ENCODE results near the gene GPN1.
A peak's percentile ranks its signal among the peaks of the same experiment; 100 is the strongest.
"Not testable (repeated sequence)": the region's sequence is repeated elsewhere in the genome, so short reads cannot be mapped to it uniquely, and the experiment has no call there.

Gene GPN1

DNA sequence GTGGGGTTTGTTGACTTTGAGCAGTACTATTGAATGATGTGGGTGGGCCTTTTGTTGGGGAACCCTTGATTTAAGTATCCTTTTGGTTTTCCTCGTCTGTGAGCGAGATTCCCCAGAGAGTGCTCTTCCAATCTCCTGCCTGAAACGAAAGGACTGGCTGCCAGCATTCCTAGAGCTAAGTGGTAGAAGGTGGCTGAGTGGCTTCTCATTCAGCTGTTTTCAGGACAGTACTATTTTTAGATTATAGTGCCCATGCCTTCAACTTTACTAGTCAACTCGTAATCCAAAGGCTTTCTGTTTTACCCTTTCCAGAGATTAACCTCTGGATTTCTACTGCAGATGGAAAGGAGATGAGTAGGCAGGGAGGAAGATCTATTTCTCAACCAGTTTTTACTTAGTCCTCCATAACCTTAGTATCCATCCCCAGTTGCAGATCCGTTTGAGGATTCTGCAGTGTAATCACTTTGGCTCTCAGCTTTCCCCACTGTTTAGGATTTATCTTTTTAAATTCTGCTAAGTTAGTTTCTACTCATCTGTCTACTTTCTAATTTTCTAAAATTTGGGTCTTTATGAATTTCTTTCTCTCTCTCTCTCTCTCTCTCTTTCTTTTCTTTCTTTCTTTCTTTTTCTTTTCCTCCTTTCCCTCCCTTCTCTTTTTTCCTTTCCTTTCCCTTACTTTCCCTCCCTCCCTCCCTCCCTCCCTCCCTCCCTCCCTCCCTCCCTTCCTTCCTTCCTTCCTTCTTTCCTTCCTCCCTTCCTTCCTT, 44.1 kb downstream of the GPN1 start:
- no peak for DNase-seq (ENCODE audit: low read depth)

DNA sequence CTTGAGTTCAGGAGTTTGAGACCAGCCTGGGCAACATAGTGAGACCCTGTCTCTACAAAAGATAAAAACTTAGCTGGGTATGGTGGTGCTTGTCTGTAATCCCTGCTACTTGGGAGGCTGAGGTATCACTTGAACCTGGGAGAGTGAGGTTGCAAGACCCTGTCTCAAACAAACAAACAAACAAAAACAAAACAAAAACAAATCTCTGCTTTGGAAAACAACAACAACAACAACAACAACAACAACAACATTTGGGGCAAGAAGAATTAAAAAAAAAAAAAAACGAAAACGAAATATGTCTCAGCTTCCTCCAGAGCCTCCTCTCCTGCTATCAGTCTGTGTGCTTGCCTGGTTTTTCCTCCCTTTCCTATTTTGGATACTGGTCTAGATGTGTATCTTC, 51.7 kb downstream of the GPN1 start:
- no peak for DNase-seq (ENCODE audit: low read depth)

DNA sequence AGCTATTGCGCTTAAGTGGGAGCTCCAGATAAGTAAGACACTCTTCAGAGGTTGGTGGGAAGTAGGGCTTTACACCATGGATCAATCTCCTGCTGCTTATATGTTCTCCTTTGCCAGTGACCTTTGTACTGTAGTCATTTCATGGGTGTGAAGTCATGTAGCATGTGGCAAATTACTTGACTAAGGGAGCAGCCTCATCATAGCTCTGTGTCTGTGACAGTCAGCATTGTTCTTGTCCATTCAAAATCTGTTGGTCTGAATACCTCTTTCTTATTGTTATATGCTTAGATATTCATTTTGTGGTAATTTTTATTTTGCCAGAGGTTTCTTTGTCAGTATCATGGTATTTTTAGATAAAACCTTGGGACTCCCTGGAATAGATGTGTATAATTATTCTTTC, 53.0 kb downstream of the GPN1 start:
- no peak for DNase-seq (ENCODE audit: low read depth)

DNA sequence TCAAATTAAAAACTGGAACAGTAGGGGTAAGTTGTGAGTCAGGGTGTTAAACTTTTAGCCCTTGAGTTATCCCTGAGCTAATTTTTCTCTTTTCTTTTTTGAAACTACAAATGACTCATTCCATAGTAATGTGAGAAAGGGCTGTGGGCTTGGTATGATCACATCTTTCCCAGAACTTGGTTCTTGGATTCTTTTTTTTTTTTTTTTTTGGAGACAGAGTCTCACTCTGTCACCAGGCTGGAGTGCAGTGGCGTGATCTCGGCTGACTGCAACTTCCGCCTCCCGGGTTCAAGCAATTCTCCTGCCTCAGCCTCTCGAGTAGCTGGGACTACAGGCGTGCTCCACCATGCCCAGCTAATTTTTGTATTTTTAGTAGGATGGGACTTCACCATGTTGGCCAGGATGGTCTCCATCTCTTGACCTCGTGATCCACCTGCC, 53.5 kb downstream of the GPN1 start:
- DNase-seq (ENCODE audit: low read depth): not testable (repeated sequence)

DNA sequence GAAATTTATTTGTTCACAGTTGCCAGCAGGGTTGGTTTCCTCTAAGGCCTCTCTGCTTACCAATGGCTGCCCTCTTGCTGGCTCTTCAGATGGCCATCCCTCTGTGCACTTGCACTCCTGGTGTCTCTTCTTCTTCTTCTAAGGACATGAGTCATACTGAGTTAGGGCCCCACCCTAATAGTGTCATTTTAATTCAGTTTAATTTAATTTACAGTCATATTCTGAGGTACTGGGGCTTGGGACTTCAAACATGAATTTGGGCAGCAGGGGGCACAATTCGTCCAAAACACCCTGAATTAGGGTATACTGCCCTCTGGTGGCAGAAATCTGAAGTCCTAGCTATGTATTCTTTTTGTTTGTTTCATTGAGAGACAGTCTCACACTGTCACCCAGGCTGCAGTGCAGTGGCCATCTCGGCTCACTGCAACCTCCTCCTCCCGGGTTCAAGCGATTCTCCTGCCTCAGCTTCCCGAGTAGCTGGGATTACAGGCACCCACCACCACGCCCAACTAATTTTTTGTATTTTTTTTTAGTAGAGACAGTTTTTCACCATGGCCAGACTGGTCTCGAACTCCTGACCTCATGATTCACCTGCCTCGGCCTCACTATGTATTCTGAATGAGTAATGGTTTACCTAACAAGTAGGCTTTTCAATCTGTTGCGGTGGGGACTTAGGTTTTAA, 54.7 kb downstream of the GPN1 start:
- peak; percentile 75 for DNase-seq (ENCODE audit: low read depth)

DNA sequence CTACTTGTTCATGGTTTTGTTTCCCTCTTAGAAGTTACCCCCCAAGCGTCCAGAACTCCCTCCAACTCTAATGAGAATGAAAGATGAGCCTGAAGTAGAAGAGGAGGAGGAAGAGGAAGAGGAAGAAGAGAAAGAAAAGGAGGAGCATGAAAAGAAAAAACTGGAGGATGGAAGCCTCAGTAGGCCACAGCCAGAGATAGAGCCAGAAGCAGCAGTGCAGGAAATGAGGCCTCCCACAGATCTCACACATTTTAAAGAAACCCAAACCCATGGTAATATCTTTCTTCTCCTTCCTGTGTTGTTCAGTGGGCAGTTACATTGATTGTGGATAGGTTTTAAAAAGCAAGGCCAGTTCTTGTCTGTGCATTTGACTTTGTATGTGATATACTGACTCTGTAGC, 56.2 kb downstream of the GPN1 start:
- DNase-seq (ENCODE audit: low read depth): not testable (repeated sequence)

DNA sequence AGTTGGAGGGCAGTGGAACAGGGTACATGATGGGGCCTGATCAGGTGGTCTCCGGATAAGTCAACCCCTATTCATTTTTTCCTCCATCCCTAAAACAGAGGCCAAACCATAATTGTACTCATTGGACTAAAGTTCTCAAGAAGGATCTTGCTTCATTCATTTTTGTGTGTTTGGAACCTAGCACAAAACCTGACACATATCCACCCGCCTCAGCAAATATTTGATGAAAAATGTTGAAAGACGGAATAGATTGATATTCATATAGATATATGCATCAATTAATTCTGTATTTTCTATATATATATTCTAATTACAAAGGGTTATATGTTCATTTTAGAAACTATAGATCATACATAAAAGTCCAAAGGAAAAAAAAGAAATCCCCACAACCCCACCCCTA, 56.7 kb downstream of the GPN1 start:
- DNase-seq (ENCODE audit: low read depth): no peak

DNA sequence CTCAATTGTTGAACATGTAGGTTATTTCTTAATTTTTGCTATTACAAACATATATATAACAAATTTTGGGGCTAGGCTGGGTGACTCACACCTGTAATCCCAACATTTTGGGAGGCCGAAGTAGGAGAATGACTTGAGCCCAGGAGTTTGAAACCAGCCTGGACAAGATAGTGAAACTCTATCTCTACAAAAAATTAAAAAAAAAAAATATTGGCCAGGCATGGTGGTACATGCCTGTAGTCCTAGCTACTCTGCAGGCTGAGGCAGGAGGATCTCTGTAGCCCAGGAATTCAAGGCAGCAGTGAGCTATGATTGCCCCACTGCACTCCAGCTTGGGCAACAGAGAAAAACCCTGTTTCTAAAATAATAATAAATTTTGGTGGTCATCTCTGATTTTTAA, 58.4 kb downstream of the GPN1 start:
- no peak for DNase-seq (ENCODE audit: low read depth)

DNA sequence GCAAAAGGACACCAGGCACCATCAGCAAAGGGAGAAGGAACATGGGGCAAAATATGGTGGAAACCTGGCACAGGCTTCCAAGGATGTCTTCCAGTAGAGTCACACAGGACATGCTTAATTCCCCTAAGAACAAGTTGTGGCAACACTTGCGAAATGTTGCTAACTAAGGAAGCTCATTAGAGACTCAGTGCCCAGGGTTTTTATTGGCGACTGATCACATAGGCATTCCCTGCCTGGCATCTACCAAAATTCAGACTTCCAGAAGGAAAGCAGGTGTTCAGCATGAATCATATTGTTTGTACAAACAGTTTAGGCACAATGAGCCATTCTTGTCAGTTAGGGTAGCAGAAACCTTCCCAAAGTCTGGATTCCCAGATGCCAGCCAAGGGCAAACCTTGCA, 60.6 kb downstream of the GPN1 start:
- DNase-seq (ENCODE audit: low read depth): no peak

DNA sequence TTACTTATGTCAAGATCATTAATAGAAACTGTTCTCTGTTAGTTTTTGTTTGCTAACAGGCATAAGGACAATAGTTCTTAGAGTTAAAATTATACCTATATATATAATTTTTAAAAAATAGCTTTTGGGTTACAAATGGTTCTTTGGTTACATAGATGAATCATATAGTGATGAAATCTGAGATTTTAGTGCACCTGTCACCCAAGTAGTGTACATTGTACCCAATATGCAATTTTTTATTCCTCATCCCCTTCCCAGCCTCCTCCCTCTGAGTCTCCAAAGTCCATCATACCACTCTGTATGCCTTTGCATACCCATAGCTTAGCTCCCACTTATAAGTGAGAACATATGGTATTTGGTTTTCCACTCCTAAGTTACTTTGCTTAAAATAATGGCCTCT, 61.2 kb downstream of the GPN1 start:
- no peak for DNase-seq (ENCODE audit: low read depth)

DNA sequence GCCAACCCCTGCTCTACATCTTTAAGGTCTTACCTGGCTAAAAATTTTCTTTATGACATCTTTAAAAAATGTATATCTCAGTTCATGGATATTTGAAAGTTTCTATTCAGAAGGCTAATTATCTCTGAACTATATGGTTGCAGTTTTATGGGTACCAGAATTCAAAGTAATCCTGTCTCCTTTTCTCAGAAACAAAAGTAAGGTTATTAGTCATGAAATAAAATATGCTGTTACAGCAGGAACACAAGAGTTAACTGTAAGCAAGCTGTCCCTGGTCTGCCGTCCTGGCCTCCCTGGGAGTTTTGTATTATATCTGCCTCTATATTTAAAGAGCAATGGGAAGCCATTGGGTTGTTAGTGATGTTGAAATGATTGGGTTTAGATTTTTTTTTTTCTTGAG, 68.8 kb downstream of the GPN1 start:
- no peak for DNase-seq (ENCODE audit: low read depth)
